ENCODE measurements around the gene KLHDC8A. TPM values are rescaled to one million over a fixed set of nuclear protein-coding genes. Genes with fewer than 3 reads are reported as not detected.

The KLHDC8A gene
- total RNA-seq, 1 donor from 2014 or later: 17.4 TPM

- intact Hi-C loops (cut with DNase I): no loop called here
- no peak for DNase-seq (ENCODE audit: low spot score)
- no peak for ATAC-seq
Measured at GRCh38 chr1:205328476-205328875, 28.2 kb downstream of the KLHDC8A start.

GRCh38 chr1:205326812-205327466 lies 29.8 kb downstream of the KLHDC8A start:
- DNase-seq (ENCODE audit: low spot score): no peak
- intact Hi-C loops (cut with DNase I): no loop called here
- no peak for ATAC-seq

- intact Hi-C loops (cut with DNase I): loop anchor here (2.0 kb wide), 1 partner anchor 53 kb away; no protein-coding TSS in a partner anchor
Measured at GRCh38 chr1:205325334-205325884, 31.3 kb downstream of the KLHDC8A start.

GRCh38 chr1:205324781-205325180 lies 31.9 kb downstream of the KLHDC8A start:
- ATAC-seq (no peak), DNase-seq (ENCODE audit: low spot score) (no peak)
- intact Hi-C loops (cut with DNase I): loop anchor here (2.0 kb wide), 1 partner anchor 52 kb away; no protein-coding TSS in a partner anchor

More at GRCh38 chr1:205325334-205325884, 31.3 kb downstream of the KLHDC8A start:
- DNase-seq (ENCODE audit: low spot score): no peak
- ATAC-seq: peak; percentile 59

- ATAC-seq (no peak), DNase-seq (ENCODE audit: low spot score) (no peak)
- intact Hi-C loops (cut with DNase I): loop anchor here (2.0 kb wide), 1 partner anchor 51 kb away; no protein-coding TSS in a partner anchor
Measured at GRCh38 chr1:205323794-205324193, 32.9 kb downstream of the KLHDC8A start.

GRCh38 chr1:205321959-205322283 lies 34.8 kb downstream of the KLHDC8A start:
- DNase-seq (ENCODE audit: low spot score): no peak
- ATAC-seq: peak; percentile 38
- intact Hi-C loops (cut with DNase I): no loop called here

- intact Hi-C loops (cut with DNase I): no loop called here
- peak; percentile 93 for DNase-seq (ENCODE audit: low spot score)
- ATAC-seq: peak; percentile 93
Measured at GRCh38 chr1:205321162-205321958, 35.4 kb downstream of the KLHDC8A start, which contains the start of gene NUAK2. Gene NUAK2 (minus strand): TSS chr1:205321745. CDS start chr1:205321628, 117 bp downstream.

GRCh38 chr1:205319081-205320018 lies 37.4 kb downstream of the KLHDC8A start:
- ATAC-seq: peak; percentile 64
- intact Hi-C loops (cut with DNase I): no loop called here
- DNase-seq (ENCODE audit: low spot score): no peak

- ATAC-seq (no peak), DNase-seq (ENCODE audit: low spot score) (no peak)
- intact Hi-C loops (cut with DNase I): no loop called here
Measured at GRCh38 chr1:205318231-205318991, 38.3 kb downstream of the KLHDC8A start.

- DNase-seq (ENCODE audit: low spot score) (peak; percentile 71), ATAC-seq (no peak)
- intact Hi-C loops (cut with DNase I): no loop called here
Measured at GRCh38 chr1:205317311-205317917, 39.3 kb downstream of the KLHDC8A start.

GRCh38 chr1:205316161-205316566 lies 40.6 kb downstream of the KLHDC8A start:
- intact Hi-C loops (cut with DNase I): no loop called here
- ATAC-seq (no peak), DNase-seq (ENCODE audit: low spot score) (no peak)

GRCh38 chr1:205315008-205315618 lies 41.6 kb downstream of the KLHDC8A start:
- intact Hi-C loops (cut with DNase I): no loop called here
- ATAC-seq (no peak), DNase-seq (ENCODE audit: low spot score) (no peak)

GRCh38 chr1:205313563-205314308 lies 43.0 kb downstream of the KLHDC8A start:
- peak; percentile 83 for ATAC-seq
- DNase-seq (ENCODE audit: low spot score): peak; percentile 72
- intact Hi-C loops (cut with DNase I): no loop called here

GRCh38 chr1:205312866-205313562 lies 43.7 kb downstream of the KLHDC8A start:
- intact Hi-C loops (cut with DNase I): no loop called here

GRCh38 chr1:205310976-205311704 lies 45.6 kb downstream of the KLHDC8A start:
- no peak for ATAC-seq
- DNase-seq (ENCODE audit: low spot score): no peak
- intact Hi-C loops (cut with DNase I): no loop called here

More at GRCh38 chr1:205312866-205313562, 43.7 kb downstream of the KLHDC8A start:
- DNase-seq (ENCODE audit: low spot score) (no peak), ATAC-seq (no peak)
